Measurements from ENCODE around the gene CARMIL1. TPM values are rescaled to one million over a fixed set of nuclear protein-coding genes. Genes with fewer than 3 reads are reported as not detected.

CARMIL1 gene
- total RNA-seq, 1 experiment from 2014 or later: 23.6 TPM

DNA sequence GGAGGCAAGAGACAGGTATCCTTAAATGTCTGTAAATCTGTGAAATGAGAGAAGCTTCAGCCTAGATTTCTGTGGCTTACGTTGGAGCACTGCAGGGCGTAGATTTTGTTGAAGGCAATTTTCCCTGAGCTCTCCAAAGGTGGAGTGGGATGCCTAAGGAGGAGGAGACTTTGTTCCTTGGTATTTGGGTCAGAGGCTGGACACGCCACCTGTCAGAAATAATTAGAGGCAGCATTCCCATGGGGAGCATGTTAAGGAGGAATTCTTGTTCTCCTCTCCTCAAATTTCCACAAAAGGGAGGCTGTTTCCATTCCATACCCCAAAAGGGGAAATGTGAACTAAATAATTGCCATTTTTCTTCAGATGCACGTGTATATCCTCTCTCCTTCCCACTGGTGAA is 361.7 kb downstream of the CARMIL1 start:
- Histone ChIP-seq H3K27me3 (ENCODE audit: insufficient read depth, low read length) (no peaks in the 10 kb centered on the region), H3K56ac (ENCODE audit: insufficient read length, low read depth, low read length) (no peak overlapping the region), H3T11ph (ENCODE audit: low read length) (no peak overlapping the region), H2BK120ac (ENCODE audit: low read depth, low read length, poor library complexity, severe bottlenecking) (no peak overlapping the region), H3K9me3 (ENCODE audit: control insufficient read depth, low read depth, low read length) (no peaks in the 10 kb centered on the region), H2AK5ac (ENCODE audit: insufficient read length, low read length) (no peak overlapping the region), H3K14ac (ENCODE audit: insufficient read depth, low read length) (no peak overlapping the region), H4K5ac (ENCODE audit: insufficient read length, low read depth, low read length) (no peak overlapping the region), H3K27ac (ENCODE audit: insufficient read length, low read depth, low read length) (no peak overlapping the region), H2BK5ac (ENCODE audit: insufficient read length, low read length) (no peak overlapping the region), H2BK12ac (ENCODE audit: insufficient read length, low read depth, low read length) (no peak overlapping the region), H3K4me1 (ENCODE audit: insufficient read depth, low read length) (no peaks in the 10 kb centered on the region), H2BK15ac (ENCODE audit: low read depth, low read length) (no peak overlapping the region), H4K8ac (replicated peaks; ENCODE audit: insufficient read length, low read depth, low read length) (no peak overlapping the region), H3K4ac (ENCODE audit: low read depth, low read length) (no peak overlapping the region), H3K23ac (ENCODE audit: insufficient read length, low read depth, low read length) (no peak overlapping the region), H2BK20ac (ENCODE audit: low read depth, low read length, poor library complexity, severe bottlenecking) (no peak overlapping the region), H3K4me2 (ENCODE audit: insufficient read depth, insufficient read length, low read length) (no peak overlapping the region), H4K91ac (ENCODE audit: insufficient read length, low read depth, low read length) (no peak overlapping the region), H4K20me1 (ENCODE audit: control insufficient read depth, insufficient read depth, insufficient read length) (no peaks in the 10 kb centered on the region), H3K79me2 (ENCODE audit: insufficient read depth, low read length) (no peaks in the 10 kb centered on the region), H3K79me1 (ENCODE audit: insufficient read depth, low read depth, low read length, poor library complexity, severe bottlenecking) (no peaks in the 10 kb centered on the region), H3K18ac (ENCODE audit: insufficient read length, low read depth, low read length) (no peak overlapping the region), H2AFZ (ENCODE audit: low read length) (no peak overlapping the region), H3K9ac (ENCODE audit: extremely low read depth, insufficient read length, low read length) (no peak overlapping the region), H3K23me2 (ENCODE audit: insufficient read length, low read depth, low read length, poor library complexity, severe bottlenecking) (no peaks in the 10 kb centered on the region)
- DNase-seq: no peak
- peaks cover 5 to 11% of the 10 kb centered on the region in 2 experiments for H3K4me1 Mint-ChIP-seq
- no peak overlapping the region for H3K4me3 Mint-ChIP-seq
- no peaks in the 10 kb centered on the region for H3K36me3 Mint-ChIP-seq (ENCODE audit: insufficient read depth in 1 of 3, low read depth in 3 of 3)
- H3K27me3 Mint-ChIP-seq (ENCODE audit: low read depth): peaks cover 50% of the 10 kb centered on the region
- TF ChIP-seq, protein P1, sequence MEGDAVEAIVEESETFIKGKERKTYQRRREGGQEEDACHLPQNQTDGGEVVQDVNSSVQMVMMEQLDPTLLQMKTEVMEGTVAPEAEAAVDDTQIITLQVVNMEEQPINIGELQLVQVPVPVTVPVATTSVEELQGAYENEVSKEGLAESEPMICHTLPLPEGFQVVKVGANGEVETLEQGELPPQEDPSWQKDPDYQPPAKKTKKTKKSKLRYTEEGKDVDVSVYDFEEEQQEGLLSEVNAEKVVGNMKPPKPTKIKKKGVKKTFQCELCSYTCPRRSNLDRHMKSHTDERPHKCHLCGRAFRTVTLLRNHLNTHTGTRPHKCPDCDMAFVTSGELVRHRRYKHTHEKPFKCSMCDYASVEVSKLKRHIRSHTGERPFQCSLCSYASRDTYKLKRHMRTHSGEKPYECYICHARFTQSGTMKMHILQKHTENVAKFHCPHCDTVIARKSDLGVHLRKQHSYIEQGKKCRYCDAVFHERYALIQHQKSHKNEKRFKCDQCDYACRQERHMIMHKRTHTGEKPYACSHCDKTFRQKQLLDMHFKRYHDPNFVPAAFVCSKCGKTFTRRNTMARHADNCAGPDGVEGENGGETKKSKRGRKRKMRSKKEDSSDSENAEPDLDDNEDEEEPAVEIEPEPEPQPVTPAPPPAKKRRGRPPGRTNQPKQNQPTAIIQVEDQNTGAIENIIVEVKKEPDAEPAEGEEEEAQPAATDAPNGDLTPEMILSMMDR (conservative IDR thresholded peaks at IDR 0.05): no peak
- H3K9me3 Mint-ChIP-seq: no peaks in the 10 kb centered on the region
- WGBS (ENCODE audit: extremely low coverage, insufficient read length, low lambda C conversion rate): no CpG with 5 or more reads among the region's 4 CpGs
- H3K27ac Mint-ChIP-seq: no peak overlapping the region

All from H9 (cell line).